Mucosa of gallbladder (tissue), 1 donor: ENCODE measurements around the gene KLRG1. TPM values are rescaled to one million over a fixed set of nuclear protein-coding genes. Genes with fewer than 3 reads are reported as not detected.

ENCODE experiments used
- DNase-seq: peaks from one replicate; pipeline ENCODE4 v3.0.0-alpha.2; 2020; ENCODE audit warnings: low spot score
- total RNA-seq: library from RNA; stranded (reverse); gene quantifications from one replicate; pipeline ENCODE4 v1.2.1, GENCODE V29; 2021
- donor health status: DM: no; HTN: no; CAD: no.

KLRG1 gene
- total RNA-seq, 1 donor from 2014 or later: 3.3 TPM

- no peak for DNase-seq
Measured at GRCh38 chr12:8985213-8985754, 4.1 kb upstream of the KLRG1 start.

- DNase-seq: no peak
Measured at GRCh38 chr12:8987163-8987562, 2.2 kb upstream of the KLRG1 start.

- DNase-seq: no peak
Measured at GRCh38 chr12:8987685-8988084, 1.7 kb upstream of the KLRG1 start.

- no peak for DNase-seq
Measured at GRCh38 chr12:8991371-8992345, 2.3 kb downstream of the KLRG1 start.

- no peak for DNase-seq
Measured at GRCh38 chr12:8993827-8994226, 4.5 kb downstream of the KLRG1 start.

GRCh38 chr12:8995021-8995775 is 5.9 kb downstream of the KLRG1 start:
- DNase-seq: no peak

- no peak for DNase-seq
Measured at GRCh38 chr12:8996682-8997405, 7.5 kb downstream of the KLRG1 start.

- no peak for DNase-seq
Measured at GRCh38 chr12:9001233-9001632, 11.9 kb downstream of the KLRG1 start.

- no peak for DNase-seq
Measured at GRCh38 chr12:9002335-9002734, 13.0 kb downstream of the KLRG1 start.

GRCh38 chr12:9022592-9022991 is 33.2 kb downstream of the KLRG1 start:
- DNase-seq: no peak

- no peak for DNase-seq
Measured at GRCh38 chr12:9024512-9024911, 35.2 kb downstream of the KLRG1 start.

- no peak for DNase-seq
Measured at GRCh38 chr12:9027161-9028059, 38.1 kb downstream of the KLRG1 start.

- DNase-seq: no peak
Measured at GRCh38 chr12:9030776-9031175, 41.4 kb downstream of the KLRG1 start.

- no peak for DNase-seq
Measured at GRCh38 chr12:9032202-9032964, 43.0 kb downstream of the KLRG1 start.

GRCh38 chr12:9033265-9033887 is 44.0 kb downstream of the KLRG1 start:
- no peak for DNase-seq

- DNase-seq: no peak
Measured at GRCh38 chr12:9034095-9034494, 44.7 kb downstream of the KLRG1 start.

GRCh38 chr12:9036227-9036626 is 46.9 kb downstream of the KLRG1 start:
- no peak for DNase-seq

GRCh38 chr12:9037431-9037830 is 48.1 kb downstream of the KLRG1 start:
- no peak for DNase-seq

- DNase-seq: peak; percentile 24
Measured at GRCh38 chr12:9039397-9039977, 50.1 kb downstream of the KLRG1 start.
